AG04450 (cell line): ENCODE results near the gene SCT. TPM values are rescaled to one million over a fixed set of nuclear protein-coding genes. Genes with fewer than 3 reads are reported as not detected.

Experiments used
- CTCF ChIA-PET: fragments of 300-600, 350-600 bp; formaldehyde crosslinking; extraction: SDS; loops from one replicate; lab custom pipeline; 2022; ENCODE audit warnings: antibody characterized with exemption, inconsistent platforms; lab: Charles Lee
- POLR2A ChIA-PET: fragments of 350-600 bp; formaldehyde crosslinking; extraction: SDS; loops from one replicate; lab custom pipeline; 2021; ENCODE audit warnings: antibody characterized with exemption, inconsistent platforms; lab: Yijun Ruan, JAX
- DNase-seq: peaks from one replicate; pipeline ENCODE4 v3.0.0-alpha.2; 2011; ENCODE audit warnings: low read depth, low spot score
- H3K27ac ChIP-seq: one replicate; pipeline ENCODE4 v1.5.1; 2012; ENCODE audit warnings: low read depth, low read length, control low read depth
- H3K27me3 ChIP-seq: one replicate; pipeline ENCODE4 v1.6.0; 2012; ENCODE audit warnings: low read length; ENCODE audit not compliant: control insufficient read depth, insufficient read depth
- H3K4me3 ChIP-seq: 2 replicates; pipeline ENCODE4 v1.5.1; 2011; ENCODE audit warnings: mild to moderate bottlenecking, low read depth, low read length, control low read depth
- H3K9me3 ChIP-seq: 2 replicates; pipeline ENCODE4 v1.5.1; 2012; ENCODE audit warnings: low read length; ENCODE audit not compliant: control insufficient read depth, insufficient read depth
- polyA plus RNA-seq: library from polyadenylated mRNA; depleted of rRNA; stranded (reverse); fragments of >200 nt; gene quantifications from 2 replicates; pipeline ENCODE4 v1.2.3, GENCODE V29; 2011
- TF ChIP-seq, protein P1 (sequence below): IDR thresholded peaks from 2 replicates; pipeline ENCODE4 v1.5.1; 2011; ENCODE audit warnings: low read depth, low read length, control low read depth, inconsistent platforms

Gene SCT
- polyA plus RNA-seq, 1 experiment, result not detected

DNA sequence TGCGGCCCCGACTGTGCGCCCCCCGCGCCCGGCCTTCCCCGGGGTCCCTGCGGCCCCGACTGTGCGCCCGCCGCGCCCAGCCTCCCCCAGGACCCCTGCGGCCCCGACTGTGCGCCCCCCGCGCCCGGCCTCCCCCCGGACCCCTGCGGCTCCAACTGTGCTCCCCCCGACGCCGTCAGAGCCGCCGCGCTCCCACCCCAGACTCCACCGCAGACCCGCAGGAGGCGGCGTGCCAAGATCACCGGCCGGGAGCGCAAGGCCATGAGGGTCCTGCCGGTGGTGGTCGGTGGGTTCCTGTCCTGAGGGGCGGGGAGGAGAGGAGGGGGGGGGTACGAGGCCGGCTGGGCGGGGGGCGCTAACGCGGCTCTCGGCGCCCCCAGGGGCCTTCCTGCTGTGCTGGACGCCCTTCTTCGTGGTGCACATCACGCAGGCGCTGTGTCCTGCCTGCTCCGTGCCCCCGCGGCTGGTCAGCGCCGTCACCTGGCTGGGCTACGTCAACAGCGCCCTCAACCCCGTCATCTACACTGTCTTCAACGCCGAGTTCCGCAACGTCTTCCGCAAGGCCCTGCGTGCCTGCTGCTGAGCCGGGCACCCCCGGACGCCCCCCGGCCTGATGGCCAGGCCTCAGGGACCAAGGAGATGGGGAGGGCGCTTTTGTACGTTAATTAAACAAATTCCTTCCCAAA, 13.2 kb upstream of the SCT start:
- TF ChIP-seq, protein P1, sequence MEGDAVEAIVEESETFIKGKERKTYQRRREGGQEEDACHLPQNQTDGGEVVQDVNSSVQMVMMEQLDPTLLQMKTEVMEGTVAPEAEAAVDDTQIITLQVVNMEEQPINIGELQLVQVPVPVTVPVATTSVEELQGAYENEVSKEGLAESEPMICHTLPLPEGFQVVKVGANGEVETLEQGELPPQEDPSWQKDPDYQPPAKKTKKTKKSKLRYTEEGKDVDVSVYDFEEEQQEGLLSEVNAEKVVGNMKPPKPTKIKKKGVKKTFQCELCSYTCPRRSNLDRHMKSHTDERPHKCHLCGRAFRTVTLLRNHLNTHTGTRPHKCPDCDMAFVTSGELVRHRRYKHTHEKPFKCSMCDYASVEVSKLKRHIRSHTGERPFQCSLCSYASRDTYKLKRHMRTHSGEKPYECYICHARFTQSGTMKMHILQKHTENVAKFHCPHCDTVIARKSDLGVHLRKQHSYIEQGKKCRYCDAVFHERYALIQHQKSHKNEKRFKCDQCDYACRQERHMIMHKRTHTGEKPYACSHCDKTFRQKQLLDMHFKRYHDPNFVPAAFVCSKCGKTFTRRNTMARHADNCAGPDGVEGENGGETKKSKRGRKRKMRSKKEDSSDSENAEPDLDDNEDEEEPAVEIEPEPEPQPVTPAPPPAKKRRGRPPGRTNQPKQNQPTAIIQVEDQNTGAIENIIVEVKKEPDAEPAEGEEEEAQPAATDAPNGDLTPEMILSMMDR, result no peak
- Histone ChIP-seq H3K4me3 (no peak overlapping the region), H3K27ac (no peak overlapping the region), H3K9me3 (peaks cover 4% of the 10 kb centered on the region), H3K27me3 (peaks cover 32% of the 10 kb centered on the region)
- DNase-seq, result no peak
- ChIA-PET POLR2A (no interaction called here), CTCF (no interaction called here)

DNA sequence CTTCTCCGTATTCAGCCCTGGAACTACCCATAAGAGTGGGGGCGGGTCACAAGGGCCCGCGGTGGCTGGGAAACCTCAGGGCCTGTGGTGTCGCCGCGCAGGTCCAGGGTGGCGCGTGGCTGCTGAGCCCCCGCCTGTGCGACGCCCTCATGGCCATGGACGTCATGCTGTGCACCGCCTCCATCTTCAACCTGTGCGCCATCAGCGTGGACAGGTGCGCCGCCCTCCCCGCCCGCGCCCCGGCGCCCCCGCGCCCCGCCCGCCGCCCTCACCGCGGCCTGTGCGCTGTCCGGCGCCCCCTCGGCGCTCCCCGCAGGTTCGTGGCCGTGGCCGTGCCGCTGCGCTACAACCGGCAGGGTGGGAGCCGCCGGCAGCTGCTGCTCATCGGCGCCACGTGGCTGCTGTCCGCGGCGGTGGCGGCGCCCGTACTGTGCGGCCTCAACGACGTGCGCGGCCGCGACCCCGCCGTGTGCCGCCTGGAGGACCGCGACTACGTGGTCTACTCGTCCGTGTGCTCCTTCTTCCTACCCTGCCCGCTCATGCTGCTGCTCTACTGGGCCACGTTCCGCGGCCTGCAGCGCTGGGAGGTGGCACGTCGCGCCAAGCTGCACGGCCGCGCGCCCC, 12.5 kb upstream of the SCT start:
- Histone ChIP-seq H3K27ac (no peak overlapping the region), H3K27me3 (peaks cover 32% of the 10 kb centered on the region), H3K4me3 (no peak overlapping the region), H3K9me3 (peaks cover 4% of the 10 kb centered on the region)
- DNase-seq, result no peak
- TF ChIP-seq, protein P1, result no peak
- POLR2A ChIA-PET, result no interaction called here
- CTCF ChIA-PET, result no interaction called here

DNA sequence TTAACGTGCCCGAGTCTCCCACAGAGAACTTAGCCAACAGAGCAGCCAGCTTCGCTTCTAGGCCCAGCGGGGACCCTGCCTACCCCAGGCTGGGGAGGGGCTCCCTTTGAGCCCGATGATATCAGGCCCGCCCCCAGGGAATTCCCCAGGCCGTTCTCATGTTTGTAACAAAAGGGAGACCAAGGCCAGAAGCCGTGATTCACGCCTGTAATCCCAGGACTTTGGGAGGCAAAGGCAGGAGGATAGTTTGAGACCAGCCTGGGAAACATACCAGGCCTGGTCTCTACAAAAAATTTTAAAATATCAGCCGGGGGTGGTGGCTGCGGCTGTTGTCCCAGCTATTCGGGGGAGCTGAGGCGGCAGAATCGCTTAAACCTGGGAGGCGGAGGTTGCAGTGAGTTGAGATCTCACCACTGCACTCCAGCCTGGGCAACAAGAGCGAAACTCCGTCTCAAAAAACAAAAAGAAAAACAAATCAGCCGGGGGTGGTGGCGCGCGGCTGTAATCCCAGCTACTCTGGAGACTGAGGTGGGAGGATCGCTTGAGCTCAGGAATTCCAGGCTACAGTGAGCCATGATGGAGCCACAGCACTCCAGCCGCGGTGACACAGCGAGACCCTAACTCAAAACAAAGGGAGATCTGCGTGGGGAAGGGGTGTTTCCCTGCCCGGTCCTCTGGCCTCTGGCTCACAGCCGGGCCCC, 11.8 kb upstream of the SCT start:
- TF ChIP-seq, protein P1, result no peak
- ChIA-PET CTCF (no interaction called here), POLR2A (interaction anchor here (1.0 kb wide), 1 partner anchor 56 kb away, joined by 9 read pairs; the partner anchor contains the start of genes DEAF1 and TMEM80)
- Histone ChIP-seq H3K27me3 (peaks cover 32% of the 10 kb centered on the region), H3K27ac (no peak overlapping the region), H3K4me3 (no peak overlapping the region), H3K9me3 (peaks cover 4% of the 10 kb centered on the region)
- no peak for DNase-seq

DNA sequence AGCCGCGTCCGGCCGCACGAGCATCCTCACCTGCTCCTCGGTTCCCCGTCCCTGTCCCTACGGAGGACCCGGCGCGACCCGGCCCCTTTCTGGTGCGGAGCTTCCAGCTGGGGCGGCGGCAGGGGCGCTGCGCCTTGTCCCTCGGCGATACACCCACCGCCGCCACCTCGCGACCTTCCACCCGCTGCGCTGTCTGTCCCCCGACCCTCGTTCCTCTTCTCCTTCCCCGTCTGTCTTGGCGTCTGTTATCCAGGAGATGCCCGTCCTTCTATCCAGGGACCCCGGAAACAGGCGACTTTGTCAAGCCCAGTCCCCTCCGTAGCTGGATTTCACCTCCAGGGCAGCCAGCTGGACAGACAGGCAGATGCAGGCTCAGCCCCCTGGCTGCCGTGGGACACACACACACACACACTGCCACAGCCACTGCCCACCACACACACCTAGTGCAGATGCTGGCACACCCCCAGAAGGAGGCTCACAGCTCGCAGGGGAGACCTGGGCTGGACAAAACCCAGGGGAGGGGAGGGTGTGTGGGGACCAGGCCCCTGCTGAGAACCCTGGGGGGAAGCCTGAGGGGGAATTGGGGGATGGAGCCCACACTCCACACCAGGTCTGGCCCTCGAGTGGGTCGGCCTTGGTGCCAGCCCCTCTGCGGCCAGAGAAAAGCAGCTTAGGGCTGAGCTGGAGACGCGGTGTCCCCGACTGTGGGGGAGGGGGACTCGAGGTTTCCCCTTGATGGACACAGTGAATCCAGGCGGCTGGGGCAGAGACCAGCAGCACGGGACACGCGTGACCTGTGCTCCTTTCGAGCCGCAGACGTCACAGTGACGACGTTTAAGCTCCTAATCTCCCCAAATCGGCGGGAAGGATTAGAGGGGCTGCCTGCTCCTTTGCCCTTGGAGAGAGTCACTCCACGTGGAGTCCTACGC, 10.9 kb upstream of the SCT start:
- ChIA-PET POLR2A (interaction anchor here (0.6 to 1.0 kb wide), 2 partner anchors 53 to 57 kb away, joined by 3 to 9 read pairs; partner anchors contain the start of genes DEAF1 and TMEM80), CTCF (no interaction called here)
- peak overlapping the region; percentile 27; the same call in 1 of the 2 replicates for H3K4me3 ChIP-seq
- peaks cover 32% of the 10 kb centered on the region for H3K27me3 ChIP-seq
- H3K9me3 ChIP-seq, result peaks cover 4% of the 10 kb centered on the region
- no peak overlapping the region for H3K27ac ChIP-seq
- no peak for DNase-seq
- TF ChIP-seq, protein P1, result no peak
